GM19025 (cell line): ENCODE data around the gene IFT20.
"Not testable (repeated sequence)": the region's sequence is repeated elsewhere in the genome, so short reads cannot be mapped to it uniquely, and the experiment has no call there.

Experiments used
- ATAC-seq: cut with Tn5 transposase; IDR thresholded peaks from one replicate; pipeline ENCODE4 v1.9.1; 2021; ENCODE audit warnings: mild to moderate bottlenecking, low read depth, moderate library complexity; ENCODE audit not compliant: unreplicated experiment

Gene IFT20

GRCh38 chr17:28317966-28318758, 17.1 kb downstream of the IFT20 start:
- ATAC-seq, result no peak

- no peak for ATAC-seq
Observed at GRCh38 chr17:28317099-28317965, 17.9 kb downstream of the IFT20 start.

GRCh38 chr17:28315846-28316705, 19.2 kb downstream of the IFT20 start:
- no peak for ATAC-seq

- no peak for ATAC-seq
Observed at GRCh38 chr17:28313841-28314240, 21.4 kb downstream of the IFT20 start.

- no peak for ATAC-seq
Observed at GRCh38 chr17:28306954-28307401, 28.3 kb downstream of the IFT20 start.

GRCh38 chr17:28298449-28298848, 36.8 kb downstream of the IFT20 start:
- no peak for ATAC-seq

- ATAC-seq, result no peak
Observed at GRCh38 chr17:28295677-28296578, 39.3 kb downstream of the IFT20 start.

- ATAC-seq, result no peak
Observed at GRCh38 chr17:28293994-28294393, 41.3 kb downstream of the IFT20 start.

- ATAC-seq, result not testable (repeated sequence)
Observed at GRCh38 chr17:28292878-28293277, 42.4 kb downstream of the IFT20 start.

- no peak for ATAC-seq
Observed at GRCh38 chr17:28291780-28292330, 43.4 kb downstream of the IFT20 start.

GRCh38 chr17:28290703-28291102, 44.6 kb downstream of the IFT20 start:
- no peak for ATAC-seq

- ATAC-seq, result no peak
Observed at GRCh38 chr17:28285965-28286364, 49.3 kb downstream of the IFT20 start.

GRCh38 chr17:28282596-28282995, 52.7 kb downstream of the IFT20 start:
- no peak for ATAC-seq

GRCh38 chr17:28280826-28281225, 54.4 kb downstream of the IFT20 start:
- ATAC-seq, result no peak

GRCh38 chr17:28279411-28279810, 55.9 kb downstream of the IFT20 start:
- ATAC-seq, result no peak
